ENCODE results near the gene ARHGEF7.
A peak's percentile ranks its signal among the peaks of the same experiment; 100 is the strongest.
"Not testable (repeated sequence)": the region's sequence is repeated elsewhere in the genome, so short reads cannot be mapped to it uniquely, and the experiment has no call there.

ARHGEF7 gene

DNA sequence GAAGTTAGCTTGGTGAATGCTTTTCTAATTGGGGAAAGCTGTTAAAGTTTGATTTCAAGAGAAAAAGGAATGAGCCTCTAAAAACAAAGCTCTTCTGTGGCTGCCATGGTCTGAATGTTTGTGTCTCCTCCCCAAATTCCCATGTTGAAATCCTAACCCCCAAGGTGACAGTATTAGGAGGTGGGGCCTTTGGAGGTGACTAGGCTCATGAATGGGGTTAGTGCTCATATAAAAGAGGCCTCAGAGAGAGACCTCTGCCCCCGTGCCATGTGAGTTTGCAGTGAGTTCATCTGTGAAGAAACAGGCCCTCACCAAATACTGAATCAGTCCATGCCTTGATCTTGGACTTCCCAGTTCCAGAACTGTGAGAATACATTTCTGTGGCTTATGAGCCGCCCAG lies 56.5 kb downstream of the ARHGEF7 start:
- DNase-seq (ENCODE audit: low spot score) = no peak

DNA sequence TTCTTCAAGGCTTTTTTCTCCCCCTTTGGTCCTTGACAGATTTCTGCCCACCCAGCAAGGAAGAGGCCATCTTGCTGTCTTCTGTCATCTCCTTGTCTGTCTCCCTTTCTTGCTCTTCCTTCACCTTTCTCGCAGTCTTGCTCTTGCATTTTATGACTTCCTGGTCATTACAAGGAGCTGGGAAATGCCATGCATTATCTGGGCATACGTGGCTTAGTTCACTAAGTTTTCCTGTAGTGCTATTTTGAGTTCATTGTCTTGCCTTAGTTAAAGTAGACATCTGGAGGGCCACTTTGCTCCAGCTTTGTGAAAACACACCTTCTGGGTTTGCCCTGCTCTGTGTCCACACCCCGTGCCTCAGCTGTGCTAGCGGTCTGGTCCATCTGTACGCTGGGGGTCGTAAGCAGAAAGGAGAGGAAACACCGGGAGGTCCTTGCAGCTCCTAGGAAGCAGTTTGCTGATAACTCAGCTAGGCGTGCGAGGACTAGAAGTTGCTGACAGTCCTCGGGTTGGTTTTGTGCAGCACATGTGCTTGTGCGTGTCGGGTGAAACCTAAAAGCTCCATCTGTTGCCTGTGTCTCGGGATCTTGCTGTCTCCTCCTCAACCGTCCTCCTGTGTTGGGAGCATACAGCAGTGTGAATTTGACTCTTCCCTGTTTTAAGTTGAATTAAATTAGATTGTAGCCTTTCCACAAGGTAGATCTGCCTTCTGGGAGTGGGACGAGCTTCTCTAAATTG lies 59.4 kb downstream of the ARHGEF7 start:
- no peak for DNase-seq (ENCODE audit: low spot score)

DNA sequence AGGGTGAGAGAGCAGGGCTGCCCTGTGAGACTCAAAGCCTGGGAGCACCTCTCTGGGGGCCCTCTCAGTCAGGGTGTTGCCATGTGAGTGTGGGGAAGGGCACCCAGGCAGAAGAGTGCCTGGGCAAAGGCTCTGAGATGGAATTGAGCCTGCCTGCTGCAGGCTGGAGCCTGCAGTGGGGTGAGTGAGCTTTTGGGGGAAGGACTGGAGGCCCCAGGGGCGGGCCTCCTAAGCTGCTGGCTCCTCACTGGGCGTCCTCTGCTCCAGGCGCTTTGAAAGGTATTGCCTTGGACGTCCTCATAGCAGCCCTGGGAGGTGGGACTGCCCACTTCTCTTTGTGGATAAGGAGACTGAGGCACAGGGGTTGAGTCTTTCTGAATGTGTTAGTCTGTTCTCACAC lies 60.3 kb downstream of the ARHGEF7 start:
- no peak for DNase-seq (ENCODE audit: low spot score)

DNA sequence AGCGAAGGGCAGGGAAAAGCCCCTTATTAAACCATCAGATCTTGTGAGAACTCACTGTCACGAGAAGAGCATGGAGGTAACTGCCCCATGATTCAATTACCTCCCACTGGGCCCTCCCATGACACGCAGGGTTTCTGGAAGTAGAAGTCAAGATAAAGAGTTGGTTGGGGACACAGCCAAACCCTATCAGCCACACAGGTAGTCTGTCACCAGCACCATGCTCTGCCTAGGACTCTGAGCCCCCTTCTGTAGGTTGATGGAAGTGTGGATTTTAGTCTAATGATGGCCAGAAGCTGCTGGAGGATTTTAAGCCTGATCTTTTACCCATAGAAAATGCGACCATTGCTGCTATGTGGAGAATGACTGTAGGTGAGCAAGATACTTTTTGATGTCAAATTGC lies 60.8 kb downstream of the ARHGEF7 start:
- peak; percentile 11 for DNase-seq (ENCODE audit: low spot score)

DNA sequence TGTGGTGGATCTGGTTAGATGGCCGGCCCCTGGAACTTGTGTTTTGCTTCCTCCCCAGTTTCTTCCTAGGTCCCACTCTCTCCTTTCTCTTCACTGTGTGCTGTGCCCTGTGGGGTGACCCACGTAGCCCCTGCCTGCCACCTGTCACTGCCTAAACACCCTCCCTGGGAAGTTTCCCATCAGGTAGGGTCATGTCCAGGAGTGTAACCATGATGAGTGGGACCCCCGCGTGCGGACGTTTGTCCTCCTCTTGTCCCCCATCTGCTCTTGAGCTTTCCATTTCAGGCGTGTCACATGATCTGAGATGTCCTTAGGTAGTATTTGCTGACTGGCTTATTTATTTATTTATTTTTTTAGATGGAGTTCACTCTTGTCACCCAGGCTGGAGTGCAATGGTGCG lies 61.3 kb downstream of the ARHGEF7 start:
- DNase-seq (ENCODE audit: low spot score) = no peak

DNA sequence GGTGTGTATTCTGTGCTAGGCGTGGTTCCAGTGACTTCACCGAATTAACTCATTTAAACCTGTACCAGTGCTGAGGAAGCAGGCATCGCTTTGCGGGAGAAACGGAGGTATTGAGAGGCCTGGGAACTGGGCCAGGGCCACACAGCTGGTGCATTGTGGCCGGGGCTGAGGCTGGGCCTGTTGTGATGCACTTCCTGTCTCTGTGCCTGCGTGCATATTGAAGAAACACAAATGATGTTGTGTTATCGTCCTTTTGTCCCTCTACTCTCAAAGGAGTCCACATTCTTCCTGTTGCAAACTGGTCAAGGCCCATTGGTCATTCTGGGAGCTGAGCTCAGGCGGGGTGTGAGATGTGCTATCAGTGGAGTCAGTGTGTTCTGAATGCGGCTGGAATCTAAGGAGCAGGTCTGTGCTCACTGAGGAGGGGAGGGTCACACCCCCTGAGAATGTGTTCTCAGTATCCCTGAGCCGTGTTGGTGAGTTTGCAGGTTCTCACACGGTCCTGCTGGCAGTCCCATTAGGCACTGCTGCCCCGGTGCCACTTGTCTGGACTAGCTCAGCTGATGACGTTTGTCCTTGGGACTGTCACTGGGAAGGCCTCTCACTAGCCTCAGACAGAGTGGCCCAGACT lies 62.1 kb downstream of the ARHGEF7 start:
- DNase-seq (ENCODE audit: low spot score) = no peak

DNA sequence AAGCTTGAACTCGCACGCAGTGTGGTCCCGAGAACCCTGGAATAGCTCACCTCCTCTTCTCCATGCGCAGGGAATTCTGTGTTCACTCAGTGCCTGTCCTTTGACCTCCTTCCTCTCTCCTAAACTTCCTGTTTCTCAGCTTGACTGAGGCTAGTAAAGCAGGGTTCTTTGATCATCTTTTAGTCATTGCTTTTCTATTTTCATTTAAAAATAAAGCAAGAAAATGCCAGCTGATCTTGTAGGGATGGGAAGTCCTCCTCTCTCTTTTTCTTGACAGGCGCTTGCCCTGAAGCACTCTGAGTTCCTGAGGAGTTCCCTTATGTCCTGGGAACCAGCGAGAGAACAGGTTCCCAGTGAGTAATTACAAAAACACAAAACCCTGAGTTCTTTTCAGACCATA lies 62.8 kb downstream of the ARHGEF7 start:
- DNase-seq (ENCODE audit: low spot score) = no peak

DNA sequence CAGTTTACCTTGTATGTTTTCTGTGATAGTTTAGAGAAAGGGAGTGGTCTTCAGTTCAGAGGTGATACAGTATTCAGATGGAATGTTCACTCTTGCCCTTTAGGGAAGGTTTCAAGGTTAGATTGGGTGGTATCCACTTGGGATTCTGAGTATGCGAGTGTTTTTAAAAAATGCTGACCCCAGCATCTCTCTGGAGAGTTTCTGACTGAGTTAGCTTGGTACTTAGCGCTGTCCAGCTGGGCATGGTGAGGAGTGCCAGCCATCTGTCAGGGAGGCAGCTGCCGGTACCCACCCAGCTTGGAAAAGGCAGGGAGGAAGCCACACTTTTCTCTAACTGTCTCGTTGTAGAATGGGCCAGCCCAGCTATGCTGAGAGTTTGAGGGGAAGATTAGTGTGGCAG lies 63.3 kb downstream of the ARHGEF7 start:
- no peak for DNase-seq (ENCODE audit: low spot score)

DNA sequence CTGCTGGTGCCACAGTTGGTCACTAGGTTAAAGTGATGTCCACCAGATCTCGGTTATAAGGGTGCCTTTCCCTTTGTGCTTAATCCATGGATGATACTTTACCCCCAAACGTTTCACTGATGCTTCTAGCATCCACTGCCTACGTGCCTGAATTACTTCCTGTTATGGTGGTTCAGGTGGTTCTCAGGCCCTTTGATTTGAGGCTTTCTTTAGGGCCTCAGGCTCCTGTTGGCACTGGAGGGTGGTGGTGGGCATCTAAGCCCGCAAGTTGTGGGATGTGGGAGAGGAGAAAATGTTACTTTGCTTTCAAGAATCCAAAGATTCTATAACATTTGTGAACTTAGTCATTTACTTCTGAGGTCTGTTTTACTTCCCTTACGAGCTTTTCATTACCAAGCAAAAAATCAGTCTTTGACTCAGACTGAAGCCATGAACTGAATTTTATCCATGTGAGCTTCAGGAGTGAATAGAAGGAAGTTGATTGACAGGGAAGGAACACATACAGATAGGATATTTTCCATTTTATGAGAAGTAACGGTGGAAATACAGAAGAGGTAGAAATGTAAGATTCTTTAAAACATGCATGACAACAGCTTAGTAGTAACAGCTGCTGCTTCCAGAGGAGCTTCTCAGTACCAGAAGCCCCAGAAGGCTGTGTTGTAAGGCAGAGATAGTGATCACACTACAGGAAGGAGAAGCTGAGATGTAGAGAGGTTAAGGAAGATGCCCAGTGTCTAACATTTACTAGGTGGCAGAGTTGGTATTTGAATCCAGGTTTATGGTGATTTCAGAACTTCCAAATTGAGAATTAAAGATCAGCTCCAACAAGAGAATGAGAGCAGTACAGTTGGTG lies 65.0 kb downstream of the ARHGEF7 start:
- DNase-seq (ENCODE audit: low spot score) = no peak

DNA sequence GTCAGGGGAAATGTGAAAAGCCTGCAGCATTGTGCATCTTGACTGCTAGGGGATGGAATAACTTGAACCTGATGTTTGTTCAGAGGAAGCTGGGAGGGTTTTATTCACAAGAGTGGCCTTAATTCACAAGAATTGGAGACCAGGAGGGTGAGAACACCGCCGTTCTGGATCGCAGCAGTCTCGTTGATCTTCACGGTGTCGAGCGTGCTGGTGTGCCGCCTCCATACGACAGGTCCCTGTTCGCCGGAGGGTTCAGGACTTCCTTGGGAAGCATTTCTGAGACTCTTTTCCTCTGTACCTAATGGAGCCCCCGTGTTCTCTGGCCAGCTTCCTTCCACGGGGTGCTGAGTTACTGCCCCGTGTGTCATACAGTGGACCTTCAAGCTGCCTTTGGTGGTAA lies 66.9 kb downstream of the ARHGEF7 start:
- no peak for DNase-seq (ENCODE audit: low spot score)

DNA sequence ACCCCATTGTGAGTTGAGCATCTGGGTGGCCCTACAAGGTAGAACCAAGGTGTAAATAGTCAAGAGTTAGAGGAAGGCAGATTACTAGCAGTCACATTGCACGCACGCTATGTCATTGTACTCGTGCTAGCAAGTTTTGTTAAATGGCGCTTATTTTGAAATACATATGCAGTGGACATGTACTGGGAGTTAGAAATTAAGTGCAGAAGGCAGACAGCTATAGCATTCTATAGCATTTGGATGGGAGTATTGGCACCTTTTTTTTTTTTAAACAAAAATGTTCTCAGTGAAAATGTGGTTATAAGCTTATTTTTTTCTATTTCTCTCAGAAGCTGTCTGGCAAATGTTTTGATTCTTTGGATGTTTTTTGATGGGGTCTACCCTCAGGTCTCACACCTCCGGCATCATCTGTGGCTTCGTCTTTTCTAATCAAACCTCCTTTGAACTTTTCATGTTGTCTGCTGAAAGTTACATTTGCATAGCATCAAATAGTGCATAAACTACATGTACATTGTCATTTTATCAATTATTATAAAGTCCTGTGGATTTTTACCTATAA lies 68.1 kb downstream of the ARHGEF7 start:
- no peak for DNase-seq (ENCODE audit: low spot score)

DNA sequence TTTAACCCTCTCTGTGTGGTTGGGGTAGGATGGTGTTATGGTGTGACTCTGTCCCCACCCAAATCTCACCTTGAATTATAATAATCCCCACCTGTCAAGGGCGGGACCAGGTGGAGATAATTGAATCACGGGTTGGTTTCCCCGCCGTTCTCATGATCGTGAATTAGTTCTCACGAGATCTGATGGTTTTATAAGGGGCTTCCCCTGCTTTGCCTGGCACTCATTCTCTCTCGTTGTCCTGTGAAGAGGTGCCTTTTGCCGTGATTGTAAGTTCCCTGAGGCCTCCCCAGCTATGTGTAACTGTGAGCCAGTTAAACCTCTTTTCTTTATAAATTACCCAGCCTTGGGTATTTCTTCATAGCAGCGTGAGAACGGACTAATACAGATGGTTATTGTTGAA lies 68.8 kb downstream of the ARHGEF7 start:
- DNase-seq (ENCODE audit: low spot score) = no peak

DNA sequence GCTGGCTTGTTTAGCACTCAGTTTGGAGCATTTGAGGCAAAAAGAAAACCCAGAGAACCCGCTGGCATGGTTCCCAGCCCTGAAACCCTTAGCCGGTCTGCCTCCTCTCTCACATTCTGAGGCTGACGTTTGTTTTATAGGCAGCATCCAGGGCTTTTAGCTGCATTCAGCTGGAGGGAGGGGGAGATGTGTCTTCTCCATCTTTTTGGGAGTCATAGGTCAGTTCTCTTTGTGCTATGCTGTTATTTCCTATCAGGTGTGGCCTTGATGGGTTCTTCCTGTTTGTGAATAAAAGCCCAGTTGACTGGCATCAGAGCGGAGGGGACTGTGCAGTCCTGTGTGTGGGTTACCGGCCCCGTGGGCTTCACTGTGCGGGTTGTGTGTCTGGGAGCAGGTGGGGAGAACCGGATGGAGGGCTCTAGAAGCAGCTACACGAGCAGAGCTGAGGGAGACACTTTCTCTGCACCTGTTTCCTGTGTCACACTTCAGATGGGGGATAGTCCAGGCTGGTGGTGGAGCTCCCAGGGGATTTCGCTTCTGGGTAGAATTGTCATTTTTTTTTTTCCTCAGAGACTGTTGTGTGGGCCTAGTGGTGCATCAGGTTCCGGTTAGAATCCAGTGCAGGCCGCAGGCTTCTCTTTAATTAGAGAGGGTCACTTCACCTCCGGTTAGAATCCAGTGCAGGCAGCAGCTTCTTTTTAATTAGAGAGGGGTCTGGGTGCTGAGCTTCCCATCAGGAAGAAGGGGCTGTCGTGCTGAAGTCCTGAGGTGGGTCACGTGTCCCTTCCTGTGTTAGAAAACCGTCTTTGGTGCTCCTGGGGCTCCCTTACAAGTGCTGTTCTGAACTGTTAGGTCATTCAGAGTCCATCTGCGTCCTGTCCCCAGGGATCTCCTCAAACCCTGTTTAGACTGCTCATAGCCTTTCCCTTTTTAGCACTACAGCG lies 69.6 kb downstream of the ARHGEF7 start:
- DNase-seq (ENCODE audit: low spot score) = no peak

DNA sequence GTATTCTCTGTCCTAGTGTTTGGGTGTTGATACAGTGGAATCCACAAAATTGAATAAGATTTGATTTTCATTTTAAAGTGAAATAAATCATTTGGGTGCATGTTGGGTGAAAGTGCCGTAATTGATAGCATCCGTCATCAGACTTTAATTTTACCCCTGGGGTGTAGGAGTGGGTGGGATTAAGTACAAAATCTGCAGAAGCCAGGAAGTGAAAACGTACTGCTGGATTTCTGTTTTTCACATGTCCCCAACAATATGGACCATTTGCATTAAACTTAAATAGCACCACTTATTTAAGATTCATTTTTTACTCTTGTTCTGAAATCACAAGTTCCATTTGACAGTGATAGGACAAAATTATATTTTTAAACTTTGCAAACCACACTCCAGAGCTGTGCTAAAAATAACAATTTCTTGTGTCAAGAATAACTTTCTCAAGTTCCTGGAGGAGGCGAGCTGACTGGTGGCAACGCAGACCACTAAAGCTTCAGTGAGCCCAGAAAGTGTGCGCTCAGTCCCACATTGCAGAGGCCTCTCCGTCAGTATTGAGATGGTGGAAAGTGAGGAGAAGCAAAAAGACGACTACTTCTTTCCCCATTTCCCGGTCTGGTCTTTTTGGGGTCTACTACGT lies 71.3 kb downstream of the ARHGEF7 start:
- DNase-seq (ENCODE audit: low spot score) = no peak

DNA sequence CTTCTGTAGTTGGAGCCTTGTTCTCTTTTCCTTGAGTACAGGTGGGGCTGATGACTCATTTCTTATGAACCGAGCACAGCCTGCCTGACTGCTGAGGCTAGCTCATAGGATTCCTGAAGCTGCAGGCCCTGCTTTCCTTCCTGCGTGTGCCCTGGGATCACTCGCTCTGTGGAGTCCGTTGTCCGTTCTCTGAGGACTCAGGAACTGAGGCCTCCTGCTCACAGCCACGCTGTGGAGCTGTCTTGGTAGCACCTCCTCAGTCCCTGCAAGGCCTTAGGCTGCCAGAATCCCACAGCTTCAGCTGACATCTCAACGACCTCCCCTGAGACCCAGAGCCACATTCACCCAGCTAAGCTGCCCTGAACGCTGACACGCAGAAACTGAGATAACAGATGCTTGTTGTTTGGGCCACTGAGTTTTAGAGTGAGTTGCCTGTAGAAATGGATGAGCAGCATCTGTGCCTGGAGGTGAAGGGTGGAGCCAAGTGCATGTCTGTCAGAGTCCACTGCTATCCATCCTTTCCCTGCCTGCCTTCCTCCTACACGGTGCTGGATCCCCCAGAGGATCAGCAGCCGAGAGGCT lies 72.9 kb downstream of the ARHGEF7 start:
- DNase-seq (ENCODE audit: low spot score) = no peak

DNA sequence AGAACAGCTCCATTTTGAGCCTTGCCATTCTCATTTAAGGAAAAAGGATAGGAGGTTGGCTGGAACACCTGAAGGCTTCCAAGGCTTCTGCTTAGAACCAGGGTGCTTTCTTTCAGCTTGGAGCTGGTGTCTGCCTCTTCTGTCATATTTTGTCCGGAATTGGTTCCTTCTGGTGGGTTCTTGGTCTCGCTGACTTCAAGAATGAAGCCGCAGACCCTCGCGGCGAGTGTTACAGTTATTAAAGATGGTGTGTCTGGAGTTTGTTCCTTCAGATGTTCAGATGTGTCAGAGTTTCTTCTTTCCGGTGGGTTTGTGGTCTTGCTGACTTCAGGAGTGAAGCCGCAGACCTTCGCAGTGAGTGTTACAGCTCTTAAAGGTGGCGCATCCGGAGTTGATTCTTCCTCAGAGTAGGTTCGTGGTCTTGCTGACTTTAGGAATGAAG lies 74.0 kb downstream of the ARHGEF7 start:
- not testable (repeated sequence) for DNase-seq (ENCODE audit: low spot score)

DNA sequence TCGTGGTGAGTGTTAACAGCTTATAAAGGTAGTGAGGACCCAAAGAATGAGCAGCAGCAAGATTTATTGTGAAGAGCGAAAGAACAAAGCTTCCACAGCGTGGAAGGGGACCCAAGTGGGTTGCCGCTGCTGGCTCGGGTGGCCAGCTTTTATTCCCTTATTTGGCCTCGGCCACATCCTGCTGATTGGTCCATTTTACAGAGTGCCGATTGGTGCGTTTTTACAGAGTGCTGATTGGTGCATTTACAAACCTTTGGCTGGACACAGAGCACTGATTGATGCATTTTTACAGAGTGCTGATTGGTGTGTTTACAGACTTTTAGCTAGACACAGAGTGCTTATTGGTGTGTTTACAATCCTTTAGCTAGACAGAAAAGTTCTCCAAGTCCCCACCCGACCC lies 74.4 kb downstream of the ARHGEF7 start:
- not testable (repeated sequence) for DNase-seq (ENCODE audit: low spot score)

DNA sequence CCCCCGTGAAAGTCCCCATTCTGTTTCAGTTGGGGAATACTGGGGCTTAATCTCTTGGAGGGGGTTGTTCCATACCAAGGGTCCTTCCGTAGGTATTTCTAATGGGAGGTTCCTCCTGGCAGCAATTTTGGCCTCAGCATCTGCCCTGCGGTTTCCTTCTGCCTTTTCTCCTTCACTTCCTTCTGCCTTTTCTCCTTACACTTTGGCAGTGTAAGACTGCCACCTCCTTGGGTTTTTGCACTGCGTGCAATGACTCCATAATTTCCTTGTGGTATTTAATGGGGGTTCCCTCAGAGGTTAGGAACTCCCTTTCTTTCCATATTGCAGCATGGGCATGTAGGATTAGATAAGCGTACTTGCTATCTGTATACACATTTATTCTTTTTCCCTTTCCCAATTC lies 78.1 kb downstream of the ARHGEF7 start:
- not testable (repeated sequence) for DNase-seq (ENCODE audit: low spot score)

DNA sequence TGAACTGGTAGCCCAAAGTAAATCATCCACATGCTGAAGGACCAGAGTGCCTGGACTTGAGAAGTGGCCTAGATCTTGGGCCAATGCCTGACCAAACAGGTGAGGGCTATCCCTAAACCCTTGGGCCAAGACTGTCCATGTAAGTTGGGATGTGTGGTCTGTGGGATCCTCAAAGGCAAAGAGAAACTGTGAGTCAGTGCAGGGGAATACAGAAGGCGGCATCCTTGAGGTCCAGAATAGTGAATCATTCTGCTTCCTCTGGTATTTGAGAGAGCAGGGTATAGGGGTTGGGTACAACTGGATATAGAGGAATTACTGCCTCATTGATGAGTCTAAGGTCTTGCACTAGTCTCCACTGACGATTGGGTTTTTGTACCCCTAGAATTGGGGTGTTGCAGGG lies 79.5 kb downstream of the ARHGEF7 start:
- not testable (repeated sequence) for DNase-seq (ENCODE audit: low spot score)

DNA sequence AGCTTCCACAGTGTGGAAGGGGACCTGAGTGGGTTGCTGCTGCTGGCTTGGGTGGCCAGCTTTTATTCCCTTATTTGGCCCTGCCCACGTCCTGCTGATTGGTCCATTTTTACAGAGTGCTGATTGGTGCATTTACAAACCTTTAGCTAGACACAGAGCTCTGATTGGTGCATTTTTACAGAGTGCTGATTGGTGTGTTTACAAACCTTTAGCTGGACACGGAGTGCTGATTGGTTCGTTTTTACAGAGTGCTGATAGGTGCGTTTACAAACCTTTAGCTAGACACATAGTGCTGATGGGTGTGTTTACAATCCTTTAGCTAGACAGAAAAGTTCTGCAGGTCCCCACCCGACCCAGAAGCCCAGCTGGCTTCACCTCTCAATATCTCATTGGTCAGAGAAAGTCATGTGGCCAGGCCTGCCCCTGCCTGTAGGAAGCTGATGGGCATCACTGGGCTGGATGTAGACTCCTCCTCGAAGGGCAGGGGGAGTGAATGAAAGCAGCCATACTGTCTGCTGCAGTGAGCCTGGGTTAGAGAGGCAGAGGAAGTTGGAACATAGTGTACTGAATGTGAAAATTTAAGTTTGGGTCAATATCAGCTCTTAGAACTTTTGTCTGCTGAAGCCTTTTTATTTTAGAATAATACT lies 83.7 kb downstream of the ARHGEF7 start:
- not testable (repeated sequence) for DNase-seq (ENCODE audit: low spot score)

All from hematopoietic multipotent progenitor cell treated with erythropoietin and hydrocortisone succinate and interleukin-3 and kit ligand, for 17 days (in vitro differentiated cells).